Spinal cord (tissue), 10 donors: Measurements from ENCODE around the gene ELANE. TPM values are rescaled to one million over a fixed set of nuclear protein-coding genes. Genes with fewer than 3 reads are reported as not detected.

ENCODE experiments used
- DNase-seq, 6 donors: peaks; one replicate each; pipeline versions ENCODE4 v3.0.0 to v3.0.0-alpha.2; 2013 to 2015; ENCODE audit warnings: low spot score in 6 of 6, low read depth in 4 of 6
- H3K27ac ChIP-seq: one replicate; pipeline ENCODE4 v1.5.1; 2013; ENCODE audit warnings: low read depth, low read length, control low read depth
- H3K27me3 ChIP-seq: one replicate; pipeline ENCODE4 v1.6.1; 2013; ENCODE audit warnings: low read length; ENCODE audit not compliant: control insufficient read depth, insufficient read depth
- H3K36me3 ChIP-seq: one replicate; pipeline ENCODE4 v1.6.1; 2013; ENCODE audit warnings: low read length; ENCODE audit not compliant: control insufficient read depth, insufficient read depth
- H3K4me1 ChIP-seq: one replicate; pipeline ENCODE4 v1.6.1; 2013; ENCODE audit warnings: low read length; ENCODE audit not compliant: control insufficient read depth, insufficient read depth
- H3K4me3 ChIP-seq: one replicate; pipeline ENCODE4 v1.5.1; 2013; ENCODE audit warnings: low read depth, low read length, control low read depth
- H3K9me3 ChIP-seq: one replicate; pipeline ENCODE4 v1.6.1; 2013; ENCODE audit warnings: low read length; ENCODE audit not compliant: control insufficient read depth, insufficient read depth
- WGBS: methylation state at CpG from one replicate; pipeline ENCODE4 v1.1.5; 2013; ENCODE audit warnings: missing lambda C conversion rate; ENCODE audit not compliant: insufficient coverage; 5-methylcytosine and 5-hydroxymethylcytosine counted together
- polyA plus RNA-seq, 2 donors: library from polyadenylated mRNA; unstranded; fragments of 120-200 nt; gene quantifications; one replicate each; pipeline ENCODE4 v1.2.1, GENCODE V29; 2013; ENCODE audit not compliant: insufficient read length in 2 of 2
- total RNA-seq, 2 donors: library from RNA; depleted of rRNA in 1 of 2; stranded (reverse); fragments of 120-200 nt in 1 of 2; fragments of >200 nt in 1 of 2; gene quantifications; one replicate each; pipeline versions ENCODE4 v1.2.3 to v1.2.4, GENCODE V29; 2013 to 2014
- donor health status: healthy.

ELANE gene
- total and polyA plus RNA-seq, 4 donors, result 0.18 to 23.5 (median 0.99) TPM; not detected in 1

DNA sequence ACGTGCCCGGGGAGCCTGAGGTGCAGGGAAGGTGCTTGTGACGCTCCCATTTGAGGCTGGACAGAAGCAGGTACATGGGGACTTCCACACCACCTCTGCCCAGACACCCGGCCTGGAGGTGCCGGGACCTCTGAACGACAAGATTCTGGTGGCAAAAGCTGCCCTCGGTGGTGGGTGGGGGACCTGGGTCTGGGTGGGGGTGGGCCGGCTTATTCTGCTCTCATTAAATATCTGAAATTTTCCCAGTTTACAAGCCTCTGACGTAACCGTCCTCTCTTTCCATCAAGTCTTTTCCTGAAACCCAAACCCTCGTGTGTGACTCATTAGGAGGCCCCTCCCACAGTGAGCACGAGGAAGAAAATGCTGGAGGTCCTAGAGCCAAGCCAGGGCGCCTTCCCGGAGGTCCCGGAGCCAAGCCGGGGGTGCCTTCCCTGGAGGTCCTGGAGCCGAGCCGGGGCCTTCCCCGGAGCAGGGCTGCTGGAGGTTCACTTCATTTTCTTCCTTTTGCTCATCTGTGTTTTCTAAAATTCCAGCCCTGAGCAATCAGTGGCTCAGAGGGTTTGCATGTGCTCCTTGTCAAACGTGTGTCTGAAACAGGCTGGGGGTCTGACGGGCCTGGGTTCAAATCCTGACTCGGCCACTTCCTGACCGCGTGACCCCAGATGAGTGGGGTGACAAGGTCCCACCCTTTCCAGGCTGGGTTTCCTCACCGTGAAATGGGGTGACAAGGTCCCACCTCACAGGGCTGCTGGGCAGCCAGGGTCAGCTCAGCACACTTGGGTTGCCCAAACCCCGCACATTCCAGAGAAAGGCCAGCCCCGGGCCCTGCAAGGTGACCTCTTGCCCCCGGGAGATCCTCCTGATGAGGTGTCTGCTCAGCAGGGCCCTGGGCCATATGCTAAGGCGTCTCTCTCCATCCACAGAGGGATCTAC, 17.4 kb downstream of the ELANE start:
- no peaks in the 10 kb centered on the region for H3K27me3 ChIP-seq
- H3K4me3 ChIP-seq, result no peak overlapping the region
- no peak for DNase-seq
- H3K36me3 ChIP-seq, result peaks cover 90% of the 10 kb centered on the region
- no peaks in the 10 kb centered on the region for H3K9me3 ChIP-seq
- no peak overlapping the region for H3K27ac ChIP-seq
- peaks cover 27% of the 10 kb centered on the region for H3K4me1 ChIP-seq
- 80% methylated on average over 24 of the region's 29 CpGs for WGBS

DNA sequence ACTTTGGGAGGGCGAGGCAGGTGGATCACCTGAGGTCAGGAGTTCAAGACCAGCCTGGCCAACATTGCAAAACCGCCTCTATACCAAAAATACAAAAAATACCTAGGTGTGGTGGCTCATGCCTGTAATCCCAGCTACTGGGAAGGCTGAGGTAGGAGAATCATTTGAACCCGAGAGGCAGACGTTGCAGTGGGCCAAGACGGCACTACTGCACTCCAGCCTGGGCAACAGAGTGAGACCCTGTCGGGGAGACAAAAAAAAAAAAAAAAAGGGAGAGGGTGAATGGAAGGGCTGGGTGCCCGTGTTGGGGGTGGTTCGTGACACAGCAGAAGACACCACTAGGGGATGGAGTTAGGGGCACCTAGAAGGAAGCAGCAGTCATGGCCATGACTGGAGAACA, 18.2 kb downstream of the ELANE start:
- Histone ChIP-seq H3K4me1 (peaks cover 27% of the 10 kb centered on the region), H3K27me3 (no peaks in the 10 kb centered on the region), H3K36me3 (peaks cover 94% of the 10 kb centered on the region), H3K4me3 (no peak overlapping the region), H3K27ac (no peak overlapping the region), H3K9me3 (no peaks in the 10 kb centered on the region)
- DNase-seq, result no peak
- 87% methylated on average over 4 of the region's 8 CpGs for WGBS

DNA sequence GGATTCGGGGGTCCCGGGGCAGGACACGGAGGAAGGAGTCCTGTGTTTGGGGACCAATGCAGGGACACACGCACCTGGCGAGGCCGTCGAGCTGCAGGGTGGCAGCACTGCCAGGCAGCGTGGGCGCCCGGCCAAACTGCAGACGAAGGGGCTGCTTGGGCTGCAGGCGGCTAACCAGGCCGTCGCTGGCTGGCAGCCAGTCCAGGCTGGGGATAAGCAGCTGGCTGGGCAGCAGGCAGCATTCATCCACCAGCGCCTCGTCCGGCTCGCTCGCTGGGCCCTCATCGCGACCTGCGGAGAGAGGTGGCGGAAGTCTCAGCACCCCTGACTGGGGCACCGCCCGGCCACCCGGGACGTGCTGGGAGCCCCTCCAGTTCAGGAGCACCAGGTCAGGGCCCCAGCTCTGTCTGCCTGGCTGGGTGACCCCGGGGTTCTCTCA, 18.9 kb downstream of the ELANE start:
- Histone ChIP-seq H3K27ac (no peak overlapping the region), H3K4me3 (no peak overlapping the region), H3K27me3 (no peaks in the 10 kb centered on the region), H3K9me3 (no peaks in the 10 kb centered on the region), H3K4me1 (peaks cover 27% of the 10 kb centered on the region), H3K36me3 (peaks cover 94% of the 10 kb centered on the region)
- DNase-seq, result peak in 2 of 6 donors; percentile 86 to 89
- WGBS, result 28% methylated on average over 28 of the region's 28 CpGs

DNA sequence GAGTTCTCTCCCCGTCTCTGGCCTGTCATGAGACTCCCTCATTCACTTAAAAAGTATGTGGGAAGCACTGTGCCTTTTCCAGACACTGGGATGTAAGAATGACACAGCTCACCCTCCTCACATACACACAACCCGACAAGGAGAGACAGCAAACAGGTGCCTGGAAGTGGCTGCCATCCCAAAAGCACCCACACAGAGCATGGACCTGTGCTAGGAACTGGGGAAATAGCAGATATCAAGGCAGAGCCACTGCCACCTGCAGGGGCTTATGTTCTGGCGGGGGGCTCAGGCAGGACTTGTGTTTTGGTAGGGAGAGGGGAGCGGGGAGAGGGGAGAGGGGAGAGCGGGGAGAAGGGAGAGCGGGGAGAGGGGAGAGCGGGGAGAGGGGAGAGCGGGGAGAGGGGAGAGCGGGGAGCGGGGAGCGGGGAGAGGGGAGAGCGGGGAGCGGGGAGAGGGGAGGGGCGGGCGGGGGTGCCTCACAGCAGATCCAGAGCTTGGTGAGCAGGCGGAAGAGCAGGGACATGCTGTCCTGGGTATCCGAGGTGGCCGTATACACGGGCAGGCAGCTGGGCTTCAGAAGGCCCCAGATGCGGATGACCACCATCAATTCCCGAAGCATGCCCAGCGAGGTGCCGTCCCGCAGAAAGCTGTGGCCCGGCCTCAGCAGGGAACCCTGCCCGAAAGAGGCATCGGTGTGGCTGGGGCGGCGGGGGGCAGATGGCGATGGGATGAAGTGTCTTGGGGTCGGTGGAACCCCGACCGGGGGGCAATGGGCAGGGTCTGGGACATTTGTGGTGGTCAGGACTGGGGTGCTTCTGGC, 19.6 kb downstream of the ELANE start:
- Histone ChIP-seq H3K27me3 (no peaks in the 10 kb centered on the region), H3K4me1 (peaks cover 27% of the 10 kb centered on the region), H3K4me3 (no peak overlapping the region), H3K36me3 (peaks cover 97% of the 10 kb centered on the region), H3K27ac (no peak overlapping the region), H3K9me3 (no peaks in the 10 kb centered on the region)
- 89% methylated on average over 18 of the region's 33 CpGs for WGBS
- DNase-seq, result no peak

DNA sequence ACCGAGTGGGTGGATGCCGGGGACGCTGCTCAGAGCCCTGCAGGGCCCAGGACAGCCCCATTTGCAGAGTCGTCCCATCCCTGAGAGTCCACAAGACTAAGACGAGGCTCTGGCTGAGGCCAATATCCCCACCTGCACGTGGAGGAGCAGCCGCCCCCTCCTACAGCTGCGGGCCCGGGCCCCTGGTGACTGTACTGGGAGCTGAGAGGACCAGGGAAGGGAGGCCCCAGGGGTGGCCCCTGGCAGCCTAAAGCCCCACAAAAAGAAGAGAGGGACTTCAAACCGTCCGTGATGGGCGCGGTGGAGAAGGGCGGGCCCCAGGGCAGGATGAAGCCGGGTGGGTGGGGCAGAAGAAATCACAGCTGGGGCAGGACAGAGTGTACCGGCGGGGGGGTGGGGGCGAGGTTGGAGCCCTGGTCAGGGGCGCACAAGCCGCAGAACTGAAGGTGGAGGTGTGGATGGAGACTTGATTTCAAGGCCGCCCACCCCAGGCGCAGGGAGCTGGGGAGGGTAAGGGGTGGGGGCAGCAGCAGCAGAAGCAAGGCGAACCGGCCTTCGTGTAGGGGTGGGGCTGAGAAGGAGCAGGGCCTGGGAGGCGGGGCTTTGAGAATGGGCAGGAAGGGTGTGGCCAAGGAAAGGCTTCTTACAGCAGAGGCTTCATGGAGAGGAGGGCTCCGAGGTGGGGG, 20.3 kb downstream of the ELANE start:
- H3K27ac ChIP-seq, result no peak overlapping the region
- peak in 1 of 6 donors; percentile 46 for DNase-seq
- H3K27me3 ChIP-seq, result no peaks in the 10 kb centered on the region
- peaks cover 97% of the 10 kb centered on the region for H3K36me3 ChIP-seq
- H3K4me3 ChIP-seq, result no peak overlapping the region
- 88% methylated on average over 22 of the region's 27 CpGs for WGBS
- peaks cover 20% of the 10 kb centered on the region for H3K4me1 ChIP-seq
- H3K9me3 ChIP-seq, result no peaks in the 10 kb centered on the region

DNA sequence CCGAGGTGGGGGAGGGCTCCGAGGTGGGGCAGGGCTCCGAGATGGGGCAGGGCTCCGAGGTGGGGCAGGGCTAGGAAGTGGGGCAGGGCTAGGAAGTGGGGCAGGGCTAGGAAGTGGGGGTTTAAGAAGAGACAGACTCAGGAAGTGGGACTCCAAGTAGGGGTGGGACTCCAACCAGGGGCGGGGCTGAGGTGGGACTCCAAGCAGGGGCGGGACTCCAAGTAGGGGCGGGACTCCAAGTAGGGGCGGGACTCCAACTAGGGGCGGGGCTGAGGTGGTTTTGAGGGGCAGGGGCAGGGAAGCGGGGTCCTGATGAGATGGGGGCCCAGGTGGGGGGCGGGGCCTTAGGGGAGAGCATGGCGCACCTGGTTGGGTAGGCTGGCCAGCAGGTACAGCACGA, 21.0 kb downstream of the ELANE start:
- Histone ChIP-seq H3K27ac (no peak overlapping the region), H3K36me3 (peaks cover 97% of the 10 kb centered on the region), H3K9me3 (no peaks in the 10 kb centered on the region), H3K4me3 (no peak overlapping the region), H3K27me3 (no peaks in the 10 kb centered on the region), H3K4me1 (peaks cover 15% of the 10 kb centered on the region)
- WGBS, result 96% methylated on average over 6 of the region's 13 CpGs
- no peak for DNase-seq

DNA sequence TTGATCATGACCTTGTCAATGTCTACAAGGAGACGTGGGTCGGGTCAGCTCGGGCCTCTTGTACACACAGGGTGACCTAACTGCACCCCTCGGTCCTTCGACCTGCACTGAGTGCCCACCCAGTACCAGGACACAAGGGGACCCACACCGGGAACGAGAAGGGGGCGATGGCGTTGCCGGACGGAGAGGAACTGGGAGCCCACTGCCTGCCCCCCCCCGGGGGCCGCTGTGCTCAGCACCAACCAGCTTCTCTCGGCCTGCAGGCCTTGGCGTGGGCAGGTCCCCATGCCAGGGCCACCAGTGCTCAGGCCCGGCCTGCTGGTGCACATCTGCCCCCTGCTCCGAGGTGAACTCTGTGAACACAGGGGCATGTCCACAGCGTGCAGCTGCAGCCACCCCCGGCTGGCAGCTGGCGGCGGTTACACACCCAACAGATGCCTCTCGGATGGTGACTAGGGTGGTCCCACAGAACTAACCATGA, 21.5 kb downstream of the ELANE start:
- H3K9me3 ChIP-seq, result no peaks in the 10 kb centered on the region
- peaks cover 10% of the 10 kb centered on the region for H3K4me1 ChIP-seq
- peaks cover 97% of the 10 kb centered on the region for H3K36me3 ChIP-seq
- H3K27me3 ChIP-seq, result no peaks in the 10 kb centered on the region
- 93% methylated on average over 22 of the region's 22 CpGs for WGBS
- DNase-seq, result no peak
- no peak overlapping the region for H3K27ac ChIP-seq
- H3K4me3 ChIP-seq, result no peak overlapping the region

DNA sequence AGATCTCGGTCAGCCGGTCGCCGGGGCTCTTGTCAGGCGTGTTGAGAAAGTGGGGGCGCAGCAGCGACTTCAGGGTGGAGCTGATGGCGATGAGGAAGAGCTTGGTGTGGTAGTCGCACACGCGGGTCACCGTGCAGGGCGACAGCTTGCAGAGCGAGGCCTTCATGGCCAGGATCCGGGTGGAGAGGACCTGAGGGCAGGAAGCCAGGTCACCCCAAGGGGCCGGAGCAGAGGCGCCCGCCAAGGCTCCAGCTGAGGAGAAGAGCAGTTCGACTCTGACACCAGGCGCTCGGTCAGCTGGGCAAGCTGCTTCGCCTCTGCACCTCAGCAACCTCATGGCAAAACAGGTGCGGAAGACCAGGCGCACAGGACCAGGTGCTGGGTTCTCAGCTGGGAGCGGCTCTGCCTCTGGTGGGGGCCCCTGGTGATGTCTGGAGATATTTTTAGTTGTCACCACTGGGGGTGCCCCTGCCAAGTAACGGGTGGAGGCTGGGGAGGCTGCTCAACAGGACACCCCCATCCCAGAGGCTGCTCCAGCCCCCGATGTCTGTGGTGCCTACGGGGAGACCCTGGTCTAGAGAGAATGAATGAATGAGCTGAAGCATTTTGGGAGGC, 23.3 kb downstream of the ELANE start:
- Histone ChIP-seq H3K4me3 (no peak overlapping the region), H3K27ac (no peak overlapping the region), H3K36me3 (peaks cover 97% of the 10 kb centered on the region), H3K9me3 (no peaks in the 10 kb centered on the region), H3K27me3 (no peaks in the 10 kb centered on the region), H3K4me1 (peaks cover 10% of the 10 kb centered on the region)
- DNase-seq, result no peak
- 96% methylated on average over 24 of the region's 28 CpGs for WGBS

DNA sequence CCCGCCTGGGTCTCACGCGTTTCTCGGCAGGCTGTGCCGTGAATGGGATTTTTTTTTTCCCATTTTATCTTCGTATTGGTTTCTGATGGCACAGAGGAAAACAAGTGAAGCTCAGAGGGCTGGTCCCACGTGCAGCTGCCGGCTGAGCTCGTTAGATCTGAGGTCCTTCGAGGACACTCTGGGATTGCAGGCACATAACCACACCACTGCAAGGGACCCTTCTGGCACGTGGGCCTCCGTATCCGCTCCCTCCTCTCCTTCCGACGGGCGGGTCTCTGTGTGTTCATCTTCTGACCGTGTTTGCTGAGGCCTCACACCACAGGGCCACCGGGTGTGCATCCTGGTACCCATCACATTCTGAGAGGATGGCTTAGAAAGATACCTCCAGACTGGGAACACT, 24.0 kb downstream of the ELANE start:
- Histone ChIP-seq H3K27ac (no peak overlapping the region), H3K4me3 (no peak overlapping the region), H3K4me1 (peaks cover 4% of the 10 kb centered on the region), H3K27me3 (no peaks in the 10 kb centered on the region), H3K9me3 (no peaks in the 10 kb centered on the region), H3K36me3 (peaks cover 97% of the 10 kb centered on the region)
- 80% methylated on average over 16 of the region's 18 CpGs for WGBS
- DNase-seq, result no peak
